ENCODE results near the gene CFAP410. TPM values are rescaled to one million over a fixed set of nuclear protein-coding genes. Genes with fewer than 3 reads are reported as not detected.

CFAP410 gene
- polyA plus RNA-seq, 1 of the 3 experiments (the other 2 are of a cell fraction), result 18.0 TPM

DNA sequence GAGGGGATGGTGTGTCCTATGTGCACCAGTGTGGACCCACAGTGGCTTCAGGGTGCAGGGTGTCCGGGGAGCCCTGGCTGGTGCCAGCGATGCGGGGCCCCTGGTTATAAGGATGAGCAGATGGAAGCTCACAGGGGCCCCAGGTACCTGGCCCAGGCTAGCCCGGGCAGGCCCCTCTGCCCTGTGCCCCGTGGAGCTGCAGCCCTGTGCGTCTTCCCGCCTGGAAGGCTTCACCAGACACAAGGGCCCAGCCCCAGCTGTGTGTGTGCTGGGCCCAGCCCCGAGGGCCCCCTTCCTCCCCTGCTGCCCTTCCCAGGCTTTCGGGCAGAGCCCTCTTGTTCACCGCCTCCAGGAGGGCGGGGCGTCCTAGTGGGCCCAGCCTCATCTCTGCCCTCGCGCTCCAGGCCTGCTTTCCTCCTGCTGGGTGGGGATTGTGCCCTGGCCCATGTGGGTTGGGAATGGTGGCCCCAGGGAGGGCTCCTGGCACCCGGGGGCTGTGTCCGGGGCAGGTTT lies 23.4 kb downstream of the CFAP410 start:
- POLR2A ChIA-PET, result no interaction called here
- 93% methylated on average over 11 of the region's 16 CpGs for WGBS (ENCODE audit: low lambda C conversion rate)
- DNase-seq, result no peak
- no peaks in the 10 kb centered on the region for H3K9me3 ChIP-seq
- H2AFZ ChIP-seq (ENCODE audit: low read depth), result no peak overlapping the region
- peaks cover 0 to 41% of the 10 kb centered on the region in 2 experiments for H3K36me3 ChIP-seq (replicated peaks in 1 of 2; ENCODE audit: control insufficient read depth in 1 of 2, insufficient read depth in 2 of 2, low read length in 1 of 2)
- H3K27ac ChIP-seq (ENCODE audit: low read depth in 2 of 2, low read length in 1 of 2), result no peak overlapping the region
- no peak for TF ChIP-seq NRF1 (IDR thresholded peaks at IDR 0.05; ENCODE audit: low read depth, low read length)
- TF ChIP-seq ELF1 (IDR thresholded peaks at IDR 0.05), result no peak
- TF ChIP-seq FOXM1 (IDR thresholded peaks at IDR 0.05; ENCODE audit: low read depth), result no peak
- no peak for TF ChIP-seq RCOR1 (IDR thresholded peaks at IDR 0.05; ENCODE audit: low read length)
- no peak for TF ChIP-seq POLR2AphosphoS5 (IDR thresholded peaks at IDR 0.05; ENCODE audit: low read depth, low read length)
- TF ChIP-seq, protein P1, sequence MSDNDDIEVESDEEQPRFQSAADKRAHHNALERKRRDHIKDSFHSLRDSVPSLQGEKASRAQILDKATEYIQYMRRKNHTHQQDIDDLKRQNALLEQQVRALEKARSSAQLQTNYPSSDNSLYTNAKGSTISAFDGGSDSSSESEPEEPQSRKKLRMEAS (IDR thresholded peaks at IDR 0.05; ENCODE audit: low read depth), result no peak
- no peak overlapping the region for H3K4me2 ChIP-seq
- H3K9me2 ChIP-seq, result no peaks in the 10 kb centered on the region
- no peaks in the 10 kb centered on the region for H3K79me2 ChIP-seq (ENCODE audit: insufficient read depth)
- no peak overlapping the region for H3K9ac ChIP-seq
- CTCF ChIA-PET, result interaction anchor here (1.4 to 2.5 kb wide), 3 partner anchors 11 to 164 kb away, joined by 3 to 11 read pairs (median 6); no protein-coding TSS in a partner anchor
- H3K27me3 ChIP-seq (ENCODE audit: insufficient read depth), result no peaks in the 10 kb centered on the region
- H4K20me1 ChIP-seq (ENCODE audit: insufficient read depth), result no peaks in the 10 kb centered on the region
- H3K4me3 ChIP-seq (ENCODE audit: low read depth in 2 of 2, low read length in 1 of 2), result no peak overlapping the region
- no peaks in the 10 kb centered on the region for H3F3A ChIP-seq (replicated peaks; ENCODE audit: insufficient read depth)
- H3K4me1 ChIP-seq (ENCODE audit: control insufficient read depth in 1 of 2, insufficient read depth in 2 of 2, low read depth in 1 of 2, low read length in 1 of 2), result no peaks in the 10 kb centered on the region

DNA sequence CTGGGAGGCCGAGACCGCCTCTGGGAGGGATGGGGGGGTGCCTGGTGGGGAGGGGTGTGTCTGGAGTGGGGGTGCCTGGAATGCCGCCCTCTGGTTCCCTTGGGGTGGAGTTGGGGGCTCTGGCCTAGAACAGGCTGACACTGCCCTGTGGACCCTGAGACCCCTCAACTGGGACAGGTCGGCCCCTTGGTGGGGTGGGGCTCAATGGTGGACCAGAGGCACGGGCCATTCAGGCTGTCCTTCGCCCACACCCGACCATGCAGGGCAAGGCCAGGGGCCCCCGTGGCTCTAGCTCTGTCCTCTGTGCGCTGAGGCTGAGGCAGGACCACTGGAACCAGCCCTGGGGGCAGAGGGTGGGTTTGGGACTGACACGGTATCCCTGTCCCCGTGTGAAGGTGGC lies 24.6 kb downstream of the CFAP410 start:
- CTCF ChIA-PET, result interaction anchor here (1.4 kb wide), 1 partner anchor 166 kb away, joined by 3 read pairs; no protein-coding TSS in a partner anchor
- no peaks in the 10 kb centered on the region for H3K9me2 ChIP-seq
- H3K79me2 ChIP-seq (ENCODE audit: insufficient read depth), result no peaks in the 10 kb centered on the region
- H3F3A ChIP-seq (replicated peaks; ENCODE audit: insufficient read depth), result no peaks in the 10 kb centered on the region
- no peak overlapping the region for H3K4me2 ChIP-seq
- DNase-seq, result no peak
- H3K27me3 ChIP-seq (ENCODE audit: insufficient read depth), result no peaks in the 10 kb centered on the region
- H3K4me3 ChIP-seq (ENCODE audit: low read depth in 2 of 2, low read length in 1 of 2), result no peak overlapping the region
- no peak overlapping the region for H2AFZ ChIP-seq (ENCODE audit: low read depth)
- peaks cover 0 to 37% of the 10 kb centered on the region in 2 experiments for H3K36me3 ChIP-seq (replicated peaks in 1 of 2; ENCODE audit: control insufficient read depth in 1 of 2, insufficient read depth in 2 of 2, low read length in 1 of 2)
- POLR2A ChIA-PET, result no interaction called here
- H3K9ac ChIP-seq, result no peak overlapping the region
- H3K9me3 ChIP-seq, result no peaks in the 10 kb centered on the region
- 100% methylated on average over 4 of the region's 11 CpGs for WGBS (ENCODE audit: low lambda C conversion rate)
- H3K4me1 ChIP-seq (ENCODE audit: control insufficient read depth in 1 of 2, insufficient read depth in 2 of 2, low read depth in 1 of 2, low read length in 1 of 2), result no peaks in the 10 kb centered on the region
- TF ChIP-seq, protein P2, sequence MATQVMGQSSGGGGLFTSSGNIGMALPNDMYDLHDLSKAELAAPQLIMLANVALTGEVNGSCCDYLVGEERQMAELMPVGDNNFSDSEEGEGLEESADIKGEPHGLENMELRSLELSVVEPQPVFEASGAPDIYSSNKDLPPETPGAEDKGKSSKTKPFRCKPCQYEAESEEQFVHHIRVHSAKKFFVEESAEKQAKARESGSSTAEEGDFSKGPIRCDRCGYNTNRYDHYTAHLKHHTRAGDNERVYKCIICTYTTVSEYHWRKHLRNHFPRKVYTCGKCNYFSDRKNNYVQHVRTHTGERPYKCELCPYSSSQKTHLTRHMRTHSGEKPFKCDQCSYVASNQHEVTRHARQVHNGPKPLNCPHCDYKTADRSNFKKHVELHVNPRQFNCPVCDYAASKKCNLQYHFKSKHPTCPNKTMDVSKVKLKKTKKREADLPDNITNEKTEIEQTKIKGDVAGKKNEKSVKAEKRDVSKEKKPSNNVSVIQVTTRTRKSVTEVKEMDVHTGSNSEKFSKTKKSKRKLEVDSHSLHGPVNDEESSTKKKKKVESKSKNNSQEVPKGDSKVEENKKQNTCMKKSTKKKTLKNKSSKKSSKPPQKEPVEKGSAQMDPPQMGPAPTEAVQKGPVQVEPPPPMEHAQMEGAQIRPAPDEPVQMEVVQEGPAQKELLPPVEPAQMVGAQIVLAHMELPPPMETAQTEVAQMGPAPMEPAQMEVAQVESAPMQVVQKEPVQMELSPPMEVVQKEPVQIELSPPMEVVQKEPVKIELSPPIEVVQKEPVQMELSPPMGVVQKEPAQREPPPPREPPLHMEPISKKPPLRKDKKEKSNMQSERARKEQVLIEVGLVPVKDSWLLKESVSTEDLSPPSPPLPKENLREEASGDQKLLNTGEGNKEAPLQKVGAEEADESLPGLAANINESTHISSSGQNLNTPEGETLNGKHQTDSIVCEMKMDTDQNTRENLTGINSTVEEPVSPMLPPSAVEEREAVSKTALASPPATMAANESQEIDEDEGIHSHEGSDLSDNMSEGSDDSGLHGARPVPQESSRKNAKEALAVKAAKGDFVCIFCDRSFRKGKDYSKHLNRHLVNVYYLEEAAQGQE (IDR thresholded peaks at IDR 0.05; ENCODE audit: low read depth, low read length), result no peak
- TF ChIP-seq POLR2AphosphoS5 (IDR thresholded peaks at IDR 0.05; ENCODE audit: low read depth, low read length) (no peak), RFX5 (IDR thresholded peaks at IDR 0.05; ENCODE audit: low read length) (no peak), NRF1 (IDR thresholded peaks at IDR 0.05; ENCODE audit: low read depth, low read length) (no peak), FOSL2 (IDR thresholded peaks at IDR 0.05; ENCODE audit: borderline replicate concordance, low read depth) (no peak)
- TF ChIP-seq, protein P3, sequence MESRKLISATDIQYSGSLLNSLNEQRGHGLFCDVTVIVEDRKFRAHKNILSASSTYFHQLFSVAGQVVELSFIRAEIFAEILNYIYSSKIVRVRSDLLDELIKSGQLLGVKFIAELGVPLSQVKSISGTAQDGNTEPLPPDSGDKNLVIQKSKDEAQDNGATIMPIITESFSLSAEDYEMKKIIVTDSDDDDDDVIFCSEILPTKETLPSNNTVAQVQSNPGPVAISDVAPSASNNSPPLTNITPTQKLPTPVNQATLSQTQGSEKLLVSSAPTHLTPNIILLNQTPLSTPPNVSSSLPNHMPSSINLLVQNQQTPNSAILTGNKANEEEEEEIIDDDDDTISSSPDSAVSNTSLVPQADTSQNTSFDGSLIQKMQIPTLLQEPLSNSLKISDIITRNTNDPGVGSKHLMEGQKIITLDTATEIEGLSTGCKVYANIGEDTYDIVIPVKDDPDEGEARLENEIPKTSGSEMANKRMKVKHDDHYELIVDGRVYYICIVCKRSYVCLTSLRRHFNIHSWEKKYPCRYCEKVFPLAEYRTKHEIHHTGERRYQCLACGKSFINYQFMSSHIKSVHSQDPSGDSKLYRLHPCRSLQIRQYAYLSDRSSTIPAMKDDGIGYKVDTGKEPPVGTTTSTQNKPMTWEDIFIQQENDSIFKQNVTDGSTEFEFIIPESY (IDR thresholded peaks at IDR 0.05; ENCODE audit: borderline replicate concordance, low read depth), result no peak
- no peaks in the 10 kb centered on the region for H4K20me1 ChIP-seq (ENCODE audit: insufficient read depth)
- no peak overlapping the region for H3K27ac ChIP-seq (ENCODE audit: low read depth in 2 of 2, low read length in 1 of 2)
